ENCODE results near the gene CNTNAP2. TPM values are rescaled to one million over a fixed set of nuclear protein-coding genes. Genes with fewer than 3 reads are reported as not detected.

Gene CNTNAP2
- total RNA-seq, 1 experiment from 2014 or later, result 0.03 TPM

GRCh38 chr7:146131701-146132100 is 15.1 kb downstream of the CNTNAP2 start:
- CTCF ChIA-PET, result no interaction called here
- no peaks in the 10 kb centered on the region for H3K4me1 ChIP-seq (ENCODE audit: control insufficient read depth, insufficient read depth, low read length)

GRCh38 chr7:146136357-146136875 is 19.8 kb downstream of the CNTNAP2 start:
- no peak for ATAC-seq
- ChIA-PET CTCF (no interaction called here), POLR2A (no interaction called here)
- Histone ChIP-seq H3K36me3 (ENCODE audit: control insufficient read depth, insufficient read depth, low read length) (no peaks in the 10 kb centered on the region), H3K4me3 (ENCODE audit: low read depth in 2 of 2, low read length in 2 of 2) (no peak overlapping the region), H3K27me3 (ENCODE audit: control insufficient read depth, insufficient read depth, low read length) (no peaks in the 10 kb centered on the region), H3K4me1 (ENCODE audit: control insufficient read depth, insufficient read depth, low read length) (no peaks in the 10 kb centered on the region), H3K9me3 (ENCODE audit: control insufficient read depth, insufficient read depth, low read depth, low read length) (no peaks in the 10 kb centered on the region), H3K27ac (ENCODE audit: low read length) (no peak overlapping the region)
- DNase-seq (ENCODE audit: low read depth, low spot score), result no peak
- no TSS peak for BruUV-seq (replicated peaks)
- intact Hi-C loops (cut with micrococcal nuclease; ENCODE audit: unreplicated experiment) (no loop called here), in situ Hi-C loops (cut with HindIII; ENCODE audit: low pct_unique_long_range_greater_than_20kb, low sequenced_read_pairs) (no loop called here)
- TF ChIP-seq, protein P1, sequence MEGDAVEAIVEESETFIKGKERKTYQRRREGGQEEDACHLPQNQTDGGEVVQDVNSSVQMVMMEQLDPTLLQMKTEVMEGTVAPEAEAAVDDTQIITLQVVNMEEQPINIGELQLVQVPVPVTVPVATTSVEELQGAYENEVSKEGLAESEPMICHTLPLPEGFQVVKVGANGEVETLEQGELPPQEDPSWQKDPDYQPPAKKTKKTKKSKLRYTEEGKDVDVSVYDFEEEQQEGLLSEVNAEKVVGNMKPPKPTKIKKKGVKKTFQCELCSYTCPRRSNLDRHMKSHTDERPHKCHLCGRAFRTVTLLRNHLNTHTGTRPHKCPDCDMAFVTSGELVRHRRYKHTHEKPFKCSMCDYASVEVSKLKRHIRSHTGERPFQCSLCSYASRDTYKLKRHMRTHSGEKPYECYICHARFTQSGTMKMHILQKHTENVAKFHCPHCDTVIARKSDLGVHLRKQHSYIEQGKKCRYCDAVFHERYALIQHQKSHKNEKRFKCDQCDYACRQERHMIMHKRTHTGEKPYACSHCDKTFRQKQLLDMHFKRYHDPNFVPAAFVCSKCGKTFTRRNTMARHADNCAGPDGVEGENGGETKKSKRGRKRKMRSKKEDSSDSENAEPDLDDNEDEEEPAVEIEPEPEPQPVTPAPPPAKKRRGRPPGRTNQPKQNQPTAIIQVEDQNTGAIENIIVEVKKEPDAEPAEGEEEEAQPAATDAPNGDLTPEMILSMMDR (IDR thresholded peaks at IDR 0.05), result no peak
- TF ChIP-seq SIN3A (IDR thresholded peaks at IDR 0.05; ENCODE audit: borderline replicate concordance, insufficient read depth, low read depth, low read length) (no peak), TCF7L2 (IDR thresholded peaks at IDR 0.05; ENCODE audit: low read depth, low read length) (no peak), POLR2AphosphoS5 (IDR thresholded peaks at IDR 0.05; ENCODE audit: low read depth, low read length) (no peak), REST (IDR thresholded peaks at IDR 0.05; ENCODE audit: insufficient read depth in 1 of 2, low read depth in 2 of 2, low read length in 1 of 2) (no peak)

More at GRCh38 chr7:146131701-146132100, 15.1 kb downstream of the CNTNAP2 start:
- no peaks in the 10 kb centered on the region for H3K27me3 ChIP-seq (ENCODE audit: control insufficient read depth, insufficient read depth, low read length)
- POLR2A ChIA-PET, result no interaction called here
- H3K4me3 ChIP-seq (ENCODE audit: low read depth in 2 of 2, low read length in 2 of 2), result no peak overlapping the region
- no peaks in the 10 kb centered on the region for H3K36me3 ChIP-seq (ENCODE audit: control insufficient read depth, insufficient read depth, low read length)
- ATAC-seq, result no peak
- no peak overlapping the region for H3K27ac ChIP-seq (ENCODE audit: low read length)
- in situ Hi-C loops (cut with HindIII; ENCODE audit: low pct_unique_long_range_greater_than_20kb, low sequenced_read_pairs) (no loop called here), intact Hi-C loops (cut with micrococcal nuclease; ENCODE audit: unreplicated experiment) (no loop called here)
- no peak for DNase-seq (ENCODE audit: low read depth, low spot score)
- BruUV-seq (replicated peaks), result no TSS peak
- no peaks in the 10 kb centered on the region for H3K9me3 ChIP-seq (ENCODE audit: control insufficient read depth, insufficient read depth, low read depth, low read length)
- TF ChIP-seq SIN3A (IDR thresholded peaks at IDR 0.05; ENCODE audit: borderline replicate concordance, insufficient read depth, low read depth, low read length) (no peak), TCF7L2 (IDR thresholded peaks at IDR 0.05; ENCODE audit: low read depth, low read length) (no peak), POLR2AphosphoS5 (IDR thresholded peaks at IDR 0.05; ENCODE audit: low read depth, low read length) (no peak), REST (IDR thresholded peaks at IDR 0.05; ENCODE audit: insufficient read depth in 1 of 2, low read depth in 2 of 2, low read length in 1 of 2) (no peak)
- TF ChIP-seq, protein P1 (IDR thresholded peaks at IDR 0.05), result no peak
